ENCODE data around the gene HRC.

Gene HRC

DNA sequence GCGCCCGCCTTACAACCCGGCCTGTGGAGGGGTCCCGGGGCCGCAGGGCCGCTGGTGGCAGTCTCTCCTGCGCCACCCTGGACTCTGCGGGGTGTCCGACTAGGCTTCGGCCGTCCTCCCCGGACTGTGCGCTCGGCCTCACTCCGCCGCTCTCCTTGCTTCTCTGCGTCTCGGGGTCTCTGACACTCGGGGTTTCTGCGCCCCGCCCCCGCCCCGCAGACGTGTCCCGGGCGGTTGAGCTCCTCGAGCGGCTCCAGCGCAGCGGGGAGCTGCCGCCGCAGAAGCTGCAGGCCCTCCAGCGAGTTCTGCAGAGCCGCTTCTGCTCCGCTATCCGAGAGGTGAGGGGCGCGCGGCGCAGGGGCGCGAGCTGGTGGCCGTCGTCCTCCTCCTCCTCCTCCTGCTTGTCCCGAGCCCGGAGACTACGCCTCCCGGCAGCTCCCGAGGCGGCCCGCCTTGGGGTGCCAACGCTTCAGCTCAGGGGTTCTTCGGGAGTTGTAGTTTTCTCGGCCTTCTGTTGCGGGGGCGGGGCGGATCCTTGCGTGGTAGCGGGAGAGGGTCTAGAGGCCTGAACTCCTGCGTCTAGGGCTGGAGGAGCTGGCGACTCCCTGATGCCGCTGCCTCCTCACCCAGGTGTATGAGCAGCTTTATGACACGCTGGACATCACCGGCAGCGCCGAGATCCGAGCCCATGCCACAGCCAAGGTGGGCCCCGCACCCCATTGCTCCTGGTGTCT, 40.4 kb downstream of the HRC start:
- peak; percentile 15 to 40 for DNase-seq (ENCODE audit: low read depth in 2 of 2)

DNA sequence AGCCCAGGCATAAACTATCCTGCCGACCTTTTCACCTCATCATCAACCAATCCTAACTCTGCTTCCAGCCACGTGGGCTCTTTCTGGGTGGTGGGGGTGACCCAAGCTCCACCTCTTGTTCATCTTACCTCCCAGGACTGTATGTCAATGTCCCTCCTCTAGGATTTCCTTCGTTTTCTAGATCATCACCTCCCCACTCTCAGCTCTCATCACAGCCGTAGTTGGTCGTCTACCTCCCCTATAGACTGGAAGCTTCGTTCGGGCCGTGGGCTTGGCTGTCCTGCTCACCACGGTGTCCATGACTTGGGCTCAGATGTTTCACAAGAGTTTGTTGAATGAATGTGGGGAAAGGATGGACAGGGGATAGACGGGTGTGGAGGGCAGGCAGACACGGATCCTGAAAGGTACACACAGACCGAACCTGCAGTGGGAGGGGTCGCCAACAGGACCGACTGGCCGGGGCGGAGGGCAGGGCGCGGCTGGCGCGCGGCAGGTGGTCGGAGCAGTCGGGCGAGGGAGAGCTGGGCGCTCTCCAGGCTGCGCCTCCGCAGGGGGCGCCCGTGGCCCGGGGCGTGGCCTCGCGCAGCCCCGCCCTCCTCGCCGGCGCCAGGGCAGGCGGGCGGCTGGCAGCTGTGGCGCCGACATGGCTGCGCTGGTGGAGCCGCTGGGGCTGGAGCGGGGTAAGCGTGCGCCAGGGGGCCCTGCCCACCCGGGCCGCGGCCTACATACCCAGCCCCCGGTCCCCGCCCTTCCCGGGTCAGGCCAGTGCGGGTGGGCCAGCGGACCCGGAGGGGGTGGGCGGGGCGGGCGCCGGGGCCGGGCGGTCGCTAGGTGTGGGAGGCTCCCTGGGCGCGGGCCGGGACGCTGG, 41.2 kb downstream of the HRC start, which contains the start of gene LIN7B:
Gene LIN7B (plus strand): TSS at position 609 of the 868 bp plus-strand sequence. CDS start 35 bp downstream, at position 644.
- peak; percentile 62 to 67 for DNase-seq (ENCODE audit: low read depth in 2 of 2)

DNA sequence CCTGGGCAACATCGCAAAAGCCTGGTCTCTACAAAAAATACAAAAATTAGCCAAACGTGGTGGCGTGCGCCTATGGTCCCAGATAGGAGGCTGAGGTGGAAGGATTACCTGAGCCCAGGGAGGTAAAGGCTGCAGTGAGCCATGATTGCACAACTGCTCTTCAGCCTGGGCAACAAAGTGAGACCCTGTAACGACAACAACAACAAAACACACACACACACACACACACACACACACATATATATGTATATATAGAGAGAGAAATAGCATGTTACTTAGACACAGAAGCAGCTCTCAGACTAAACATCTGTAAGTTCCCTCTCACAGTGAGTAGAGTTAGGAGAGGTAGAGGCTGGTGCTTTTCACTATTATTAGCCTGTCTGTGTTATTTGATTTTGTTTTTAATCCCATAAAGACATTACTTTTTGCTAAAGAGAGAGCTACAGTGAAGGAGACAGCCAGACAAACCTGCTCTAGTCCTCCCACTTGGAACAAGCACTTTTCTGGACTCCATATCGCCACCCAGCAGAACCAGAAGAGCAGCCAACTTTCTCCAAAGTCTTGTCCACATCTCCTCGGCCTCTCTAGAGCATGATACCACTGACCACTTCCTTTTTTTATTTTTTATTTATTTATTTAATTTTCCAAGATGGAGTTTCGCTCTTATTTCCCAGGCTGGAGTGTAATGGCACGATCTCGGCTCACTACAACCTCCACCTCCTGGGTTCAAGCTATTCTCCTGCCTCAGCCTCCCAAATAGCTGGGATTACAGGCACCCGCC, 43.8 kb downstream of the HRC start:
- DNase-seq (ENCODE audit: low read depth in 2 of 2), result no peak

DNA sequence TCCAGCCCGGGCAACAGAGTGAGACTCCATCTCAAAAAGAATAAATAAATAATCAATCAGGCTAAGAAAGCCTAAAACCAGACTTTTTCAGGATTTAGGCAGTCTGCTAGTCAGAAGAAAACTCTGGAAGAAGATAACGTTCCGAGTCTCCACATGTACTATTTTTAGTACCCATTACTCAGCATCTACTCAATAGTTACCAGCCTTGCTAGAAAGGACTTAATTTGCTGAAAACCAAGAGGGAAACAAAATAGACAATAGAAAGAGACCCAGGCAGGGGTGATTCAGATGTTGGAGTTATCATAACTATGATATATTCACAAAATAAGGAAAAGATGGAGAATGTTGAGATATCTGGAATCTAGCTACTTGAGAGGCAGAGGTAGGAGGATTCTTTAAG, 44.6 kb downstream of the HRC start:
- DNase-seq (ENCODE audit: low read depth in 2 of 2), result no peak

DNA sequence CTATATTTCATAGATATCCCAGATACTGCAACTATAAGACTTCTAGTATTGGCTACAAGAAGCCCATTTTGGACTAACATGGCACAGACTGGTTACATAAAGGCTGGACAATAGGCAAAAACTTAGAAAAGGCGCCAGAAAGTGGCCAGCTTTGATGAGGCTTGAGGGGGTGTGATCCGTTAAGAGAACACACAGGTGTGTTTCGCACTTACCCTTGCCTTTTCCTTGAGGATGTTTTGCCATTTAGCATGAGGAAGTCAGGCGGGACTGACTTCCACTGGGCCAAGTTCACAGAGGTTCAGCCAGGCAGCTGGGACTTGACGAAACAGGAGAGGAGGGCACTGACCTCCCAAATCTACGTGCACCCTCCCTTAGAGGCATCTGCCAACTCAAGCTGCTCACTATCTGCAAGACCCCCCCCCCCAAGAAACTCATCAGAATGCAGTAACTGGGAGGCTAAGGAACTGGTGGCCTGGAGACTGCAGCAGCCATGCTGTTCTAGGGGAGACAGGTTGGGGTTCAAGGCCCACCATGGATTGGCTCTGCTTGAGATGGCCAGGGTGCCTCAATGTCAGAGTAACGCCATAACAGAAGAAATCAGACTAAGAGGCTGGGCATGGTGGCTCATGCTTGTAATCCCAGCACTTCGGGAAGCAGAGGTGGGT, 45.5 kb downstream of the HRC start:
- DNase-seq (ENCODE audit: low read depth in 2 of 2), result no peak

DNA sequence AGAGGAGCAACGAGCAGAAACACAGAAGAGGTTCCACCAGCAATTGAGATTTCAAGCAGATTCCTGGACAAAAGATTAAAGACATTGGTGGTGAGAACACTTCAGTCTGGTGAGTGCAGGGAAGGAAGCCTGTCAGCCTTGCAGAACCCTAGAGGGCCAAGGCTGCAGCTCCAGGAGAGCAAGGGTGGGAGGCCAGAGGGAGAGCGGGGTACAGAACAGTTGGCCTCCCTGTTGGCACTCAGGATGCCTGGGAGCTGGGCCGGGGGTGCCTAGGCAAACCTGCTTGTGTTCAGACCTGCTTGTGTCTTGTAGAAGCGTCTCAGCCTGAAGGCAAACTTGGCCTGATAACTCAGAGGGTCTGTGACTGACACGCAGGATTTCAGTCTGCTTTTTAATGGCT, 46.1 kb downstream of the HRC start:
- no peak for DNase-seq (ENCODE audit: low read depth in 2 of 2)

DNA sequence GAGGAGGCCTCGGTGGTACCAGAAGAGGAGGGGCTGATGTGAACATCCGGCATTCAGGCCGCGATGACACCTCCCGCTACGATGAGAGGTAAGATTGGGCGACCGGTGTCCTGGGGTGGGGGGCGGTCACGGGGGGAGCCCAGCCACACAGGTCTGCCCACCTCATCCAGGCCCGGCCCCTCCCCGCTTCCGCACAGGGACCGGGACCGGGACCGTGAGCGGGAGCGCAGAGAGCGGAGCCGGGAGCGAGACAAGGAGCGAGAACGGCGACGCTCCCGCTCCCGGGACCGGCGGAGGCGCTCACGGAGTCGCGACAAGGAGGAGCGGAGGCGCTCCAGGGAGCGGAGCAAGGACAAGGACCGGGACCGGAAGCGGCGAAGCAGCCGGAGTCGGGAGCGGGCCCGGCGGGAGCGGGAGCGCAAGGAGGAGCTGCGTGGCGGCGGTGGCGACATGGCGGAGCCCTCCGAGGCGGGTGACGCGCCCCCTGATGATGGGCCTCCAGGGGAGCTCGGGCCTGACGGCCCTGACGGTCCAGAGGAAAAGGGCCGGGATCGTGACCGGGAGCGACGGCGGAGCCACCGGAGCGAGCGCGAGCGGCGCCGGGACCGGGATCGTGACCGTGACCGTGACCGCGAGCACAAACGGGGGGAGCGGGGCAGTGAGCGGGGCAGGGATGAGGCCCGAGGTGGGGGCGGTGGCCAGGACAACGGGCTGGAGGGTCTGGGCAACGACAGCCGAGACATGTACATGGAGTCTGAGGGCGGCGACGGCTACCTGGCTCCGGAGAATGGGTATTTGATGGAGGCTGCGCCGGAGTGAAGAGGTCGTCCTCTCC, 47.4 kb downstream of the HRC start:
- DNase-seq (ENCODE audit: low read depth in 2 of 2), result no peak

DNA sequence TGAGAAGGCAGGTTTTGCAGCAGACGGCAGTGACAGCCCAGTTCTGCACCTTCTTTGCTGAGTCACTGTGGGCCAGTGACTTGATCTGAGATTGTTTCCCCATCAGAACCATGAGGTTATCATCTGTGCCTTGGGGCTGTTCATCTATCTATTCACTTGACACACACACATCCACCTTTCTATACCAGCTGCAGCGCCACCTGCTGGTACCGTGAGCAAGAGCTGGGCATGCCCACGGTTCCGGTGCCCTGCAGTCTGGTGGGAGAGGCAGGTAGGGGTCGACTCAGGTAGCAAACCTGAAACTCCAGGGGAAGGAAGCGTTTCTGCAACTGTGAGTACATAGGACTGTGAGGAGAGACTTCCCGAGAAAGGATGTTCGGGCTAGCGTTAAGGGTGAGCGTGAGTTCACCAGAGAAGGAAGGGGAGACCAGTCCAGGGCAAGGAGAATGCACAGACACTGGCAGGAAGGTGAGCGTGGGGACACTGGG, 48.5 kb downstream of the HRC start:
- DNase-seq (ENCODE audit: low read depth in 2 of 2), result peak; percentile 34 to 37

DNA sequence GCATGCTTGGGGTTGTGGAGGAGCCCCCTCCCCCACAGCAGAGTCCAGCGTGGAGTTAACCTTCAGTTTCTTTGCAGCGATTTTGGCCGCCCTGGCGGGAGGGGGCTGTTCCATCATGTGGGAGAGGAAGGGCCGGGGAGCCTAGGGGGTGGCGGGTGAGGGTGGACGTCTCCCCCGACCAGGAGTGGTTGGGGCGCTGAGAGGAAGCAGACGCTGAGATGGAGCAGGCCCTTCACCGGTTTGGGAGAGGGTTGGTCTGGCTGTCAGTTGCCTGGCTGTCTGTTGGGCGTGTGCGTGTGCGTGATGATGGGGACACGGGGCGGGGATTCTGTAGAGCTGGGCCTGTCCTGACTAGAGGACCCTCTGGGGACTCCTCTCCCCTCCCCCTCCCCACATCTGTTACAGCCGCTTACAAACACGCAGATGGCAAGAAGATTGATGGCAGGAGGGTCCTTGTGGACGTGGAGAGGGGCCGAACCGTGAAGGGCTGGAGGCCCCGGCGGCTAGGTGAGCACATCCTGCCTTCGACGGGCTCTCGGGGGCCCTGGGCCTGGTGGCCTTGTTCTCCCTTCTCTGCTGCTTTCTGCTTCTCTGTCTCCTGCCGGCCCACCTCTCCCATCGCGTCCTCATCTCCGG, 50.8 kb downstream of the HRC start:
- DNase-seq (ENCODE audit: low read depth in 2 of 2), result no peak

DNA sequence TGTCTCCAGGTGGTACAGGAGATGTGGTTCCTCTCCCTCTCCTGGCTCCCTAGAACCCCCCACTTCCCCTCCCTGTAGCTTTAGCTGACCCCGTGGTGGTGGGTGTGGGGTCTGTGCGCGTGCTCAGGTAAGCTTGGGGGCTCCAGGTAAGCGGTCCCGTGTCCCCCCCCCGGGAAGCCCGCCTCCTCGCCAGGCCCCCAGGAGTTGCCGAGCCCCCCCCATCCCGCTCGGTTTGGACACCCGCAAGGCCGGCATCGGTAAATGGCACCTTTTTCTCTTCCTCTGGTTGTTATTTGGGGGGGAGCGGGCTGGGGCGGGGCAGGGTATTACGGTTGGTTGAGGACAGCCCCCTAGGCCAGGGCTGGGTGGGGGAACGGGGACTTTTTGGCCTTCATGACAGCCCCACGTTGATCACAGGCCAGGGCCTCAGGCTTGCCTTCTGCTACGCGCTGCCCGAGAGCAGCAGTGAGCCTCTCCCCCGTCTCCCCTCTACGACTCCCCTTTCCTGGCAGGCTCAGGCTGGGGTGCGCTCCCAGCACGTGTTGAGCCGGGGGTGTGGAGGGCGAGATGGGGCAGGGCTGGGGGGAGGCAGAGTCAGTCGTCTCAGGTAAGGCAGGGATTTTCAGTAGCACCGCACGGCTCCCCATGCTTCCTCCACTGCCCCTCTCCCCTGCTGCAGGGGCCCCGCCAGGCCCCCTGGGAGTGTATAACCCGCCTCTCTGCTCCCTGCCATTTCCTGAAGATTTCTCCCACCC, 51.7 kb downstream of the HRC start:
- no peak for DNase-seq (ENCODE audit: low read depth in 2 of 2)

DNA sequence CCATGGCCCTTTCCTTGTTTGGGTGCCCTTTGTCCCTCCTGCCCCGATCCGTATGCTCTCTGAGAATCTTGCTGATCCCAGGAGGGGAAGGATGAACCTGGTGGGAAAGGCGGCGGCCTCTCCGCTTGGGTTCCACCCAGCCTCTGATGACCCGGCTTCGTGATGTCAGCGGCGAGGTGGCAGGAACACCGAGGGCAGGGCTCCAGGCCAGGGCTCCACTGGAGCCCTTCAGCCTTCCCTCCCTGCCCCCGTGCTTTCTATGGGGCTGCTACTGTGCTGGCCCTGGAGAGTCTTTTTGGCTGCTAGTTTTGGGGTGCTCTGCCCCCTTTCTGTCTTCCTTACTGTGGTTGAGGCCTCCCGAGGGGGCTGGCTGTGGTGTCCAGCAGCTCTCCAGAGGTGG, 52.9 kb downstream of the HRC start:
- DNase-seq (ENCODE audit: low read depth in 2 of 2), result no peak

All from stimulated activated CD8-positive, alpha-beta memory T cell treated with anti-CD3 and anti-CD28 coated beads, Interleukin-15, amount 100 ng/mL, for 48 hours (primary cell).